Panc1 (cell line): ENCODE measurements around the gene TNFSF4.

ENCODE experiments used
- POLR2AphosphoS5 ChIP-seq: IDR thresholded peaks from 2 replicates; pipeline ENCODE4 v1.6.1; 2012; ENCODE audit warnings: mild to moderate bottlenecking, low read depth, low read length, moderate library complexity
- SIN3A ChIP-seq: IDR thresholded peaks from 2 replicates; pipeline ENCODE4 v1.6.1; 2012; ENCODE audit warnings: low read depth, mild to moderate bottlenecking, low read length, moderate library complexity, borderline replicate concordance; ENCODE audit not compliant: insufficient read depth
- TCF7L2 ChIP-seq: IDR thresholded peaks from 2 replicates; pipeline ENCODE4 v1.6.1; 2011; ENCODE audit warnings: mild to moderate bottlenecking, low read depth, low read length, inconsistent platforms
- TF ChIP-seq, protein P1 (sequence below): fragments of 450-650 bp; IDR thresholded peaks from 2 replicates; pipeline ENCODE4 v1.5.1; 2017; ENCODE audit warnings: mild to moderate bottlenecking
- TF ChIP-seq, protein P2 (sequence below), 2 experiments: IDR thresholded peaks; 2 replicates each; pipeline ENCODE4 v1.6.1; 2011 to 2012; ENCODE audit warnings: low read depth in 2 of 2, control low read depth in 1 of 2, low read length in 1 of 2, mild to moderate bottlenecking in 1 of 2, moderate library complexity in 1 of 2; ENCODE audit not compliant: insufficient read depth in 1 of 2

DNA sequence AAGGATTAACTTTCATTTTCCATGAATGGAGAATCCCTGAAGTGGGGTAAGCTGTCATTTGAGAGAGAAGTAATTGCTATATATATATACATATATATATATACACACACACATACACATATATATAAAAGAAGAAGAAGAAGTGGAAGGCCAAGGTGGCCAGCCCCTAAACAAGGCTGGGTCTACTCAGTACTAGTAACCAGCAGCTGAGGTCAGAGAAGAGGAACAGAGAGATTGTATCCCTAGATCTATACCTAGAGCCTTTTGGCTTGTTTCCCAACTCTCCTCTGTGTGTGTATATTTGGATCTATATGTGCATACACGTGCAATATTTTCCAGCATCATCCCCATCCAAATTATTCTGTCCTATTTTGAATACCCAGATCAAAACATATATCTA, 5.2 kb downstream of the TNFSF4 start:
- no peak for TF ChIP-seq POLR2AphosphoS5
- TF ChIP-seq, protein P1, sequence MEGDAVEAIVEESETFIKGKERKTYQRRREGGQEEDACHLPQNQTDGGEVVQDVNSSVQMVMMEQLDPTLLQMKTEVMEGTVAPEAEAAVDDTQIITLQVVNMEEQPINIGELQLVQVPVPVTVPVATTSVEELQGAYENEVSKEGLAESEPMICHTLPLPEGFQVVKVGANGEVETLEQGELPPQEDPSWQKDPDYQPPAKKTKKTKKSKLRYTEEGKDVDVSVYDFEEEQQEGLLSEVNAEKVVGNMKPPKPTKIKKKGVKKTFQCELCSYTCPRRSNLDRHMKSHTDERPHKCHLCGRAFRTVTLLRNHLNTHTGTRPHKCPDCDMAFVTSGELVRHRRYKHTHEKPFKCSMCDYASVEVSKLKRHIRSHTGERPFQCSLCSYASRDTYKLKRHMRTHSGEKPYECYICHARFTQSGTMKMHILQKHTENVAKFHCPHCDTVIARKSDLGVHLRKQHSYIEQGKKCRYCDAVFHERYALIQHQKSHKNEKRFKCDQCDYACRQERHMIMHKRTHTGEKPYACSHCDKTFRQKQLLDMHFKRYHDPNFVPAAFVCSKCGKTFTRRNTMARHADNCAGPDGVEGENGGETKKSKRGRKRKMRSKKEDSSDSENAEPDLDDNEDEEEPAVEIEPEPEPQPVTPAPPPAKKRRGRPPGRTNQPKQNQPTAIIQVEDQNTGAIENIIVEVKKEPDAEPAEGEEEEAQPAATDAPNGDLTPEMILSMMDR, result no peak
- TF ChIP-seq SIN3A, result no peak
- TF ChIP-seq, protein P2, sequence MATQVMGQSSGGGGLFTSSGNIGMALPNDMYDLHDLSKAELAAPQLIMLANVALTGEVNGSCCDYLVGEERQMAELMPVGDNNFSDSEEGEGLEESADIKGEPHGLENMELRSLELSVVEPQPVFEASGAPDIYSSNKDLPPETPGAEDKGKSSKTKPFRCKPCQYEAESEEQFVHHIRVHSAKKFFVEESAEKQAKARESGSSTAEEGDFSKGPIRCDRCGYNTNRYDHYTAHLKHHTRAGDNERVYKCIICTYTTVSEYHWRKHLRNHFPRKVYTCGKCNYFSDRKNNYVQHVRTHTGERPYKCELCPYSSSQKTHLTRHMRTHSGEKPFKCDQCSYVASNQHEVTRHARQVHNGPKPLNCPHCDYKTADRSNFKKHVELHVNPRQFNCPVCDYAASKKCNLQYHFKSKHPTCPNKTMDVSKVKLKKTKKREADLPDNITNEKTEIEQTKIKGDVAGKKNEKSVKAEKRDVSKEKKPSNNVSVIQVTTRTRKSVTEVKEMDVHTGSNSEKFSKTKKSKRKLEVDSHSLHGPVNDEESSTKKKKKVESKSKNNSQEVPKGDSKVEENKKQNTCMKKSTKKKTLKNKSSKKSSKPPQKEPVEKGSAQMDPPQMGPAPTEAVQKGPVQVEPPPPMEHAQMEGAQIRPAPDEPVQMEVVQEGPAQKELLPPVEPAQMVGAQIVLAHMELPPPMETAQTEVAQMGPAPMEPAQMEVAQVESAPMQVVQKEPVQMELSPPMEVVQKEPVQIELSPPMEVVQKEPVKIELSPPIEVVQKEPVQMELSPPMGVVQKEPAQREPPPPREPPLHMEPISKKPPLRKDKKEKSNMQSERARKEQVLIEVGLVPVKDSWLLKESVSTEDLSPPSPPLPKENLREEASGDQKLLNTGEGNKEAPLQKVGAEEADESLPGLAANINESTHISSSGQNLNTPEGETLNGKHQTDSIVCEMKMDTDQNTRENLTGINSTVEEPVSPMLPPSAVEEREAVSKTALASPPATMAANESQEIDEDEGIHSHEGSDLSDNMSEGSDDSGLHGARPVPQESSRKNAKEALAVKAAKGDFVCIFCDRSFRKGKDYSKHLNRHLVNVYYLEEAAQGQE (IDR thresholded peaks at IDR 0.05; ENCODE audit: insufficient read depth in 1 of 2, low read depth in 2 of 2, low read length in 1 of 2), result no peak
- TF ChIP-seq TCF7L2, result no peak
